HepG2 (cell line): ENCODE measurements around the gene MAT2A. TPM values are rescaled to one million over a fixed set of nuclear protein-coding genes. Genes with fewer than 3 reads are reported as not detected.

ENCODE experiments used
- CHD2 ChIP-seq: IDR thresholded peaks from 2 replicates; pipeline ENCODE4 v1.6.1; 2011; ENCODE audit warnings: low read depth, low read length, improper control_type of control experiment
- GFI1 ChIP-seq: sonication (generic); formaldehyde crosslinking; IDR thresholded peaks from 2 replicates; pipeline ENCODE4 v1.5.0; 2020; ENCODE audit warnings: missing genetic modification reagents, mild to moderate bottlenecking, borderline replicate concordance
- RARA ChIP-seq: IDR thresholded peaks from 2 replicates; pipeline ENCODE4 v1.6.1; 2016; ENCODE audit warnings: missing genetic modification reagents, missing compliant biosample characterization
- SALL1 ChIP-seq: sonication (generic); formaldehyde crosslinking; IDR thresholded peaks from 2 replicates; pipeline ENCODE4 v1.8.0; 2022; ENCODE audit warnings: mild to moderate bottlenecking, missing genetic modification reagents
- SAP130 ChIP-seq: IDR thresholded peaks from 2 replicates; pipeline ENCODE4 v1.6.1; 2016; ENCODE audit warnings: low read depth
- SOX6 ChIP-seq, 2 experiments: fragments of 450-650 bp in 1 of 2; sonication (generic) in 1 of 2; formaldehyde crosslinking in 1 of 2; IDR thresholded peaks; 2 replicates each; pipeline versions ENCODE4 v1.4.0 to v1.6.1; 2017 to 2020; ENCODE audit warnings: antibody characterized with exemption in 1 of 2, mild to moderate bottlenecking in 1 of 2, missing genetic modification reagents in 1 of 2
- SP4 ChIP-seq: sonication (generic); formaldehyde crosslinking; IDR thresholded peaks from 2 replicates; pipeline ENCODE4 v1.8.1; 2023; ENCODE audit warnings: mild to moderate bottlenecking, missing genetic modification reagents
- SSRP1 ChIP-seq: IDR thresholded peaks from 2 replicates; pipeline ENCODE4 v1.6.1; 2016; ENCODE audit warnings: control low read depth
- TCF7 ChIP-seq: sonication (generic); IDR thresholded peaks from 2 replicates; pipeline ENCODE4 v1.6.1; 2016; ENCODE audit warnings: antibody characterized with exemption, low read depth
- ZBTB33 ChIP-seq: sonication (generic); formaldehyde crosslinking; IDR thresholded peaks from 2 replicates; pipeline ENCODE4 v1.4.0; 2020; ENCODE audit warnings: missing genetic modification reagents
- ZNF143 ChIP-seq: sonication (generic); formaldehyde crosslinking; IDR thresholded peaks from 2 replicates; pipeline ENCODE4 v1.4.0; 2020; ENCODE audit warnings: missing genetic modification reagents
- ZNF224 ChIP-seq: sonication (generic); formaldehyde crosslinking; IDR thresholded peaks from 2 replicates; pipeline ENCODE4 v1.5.0; 2020; ENCODE audit warnings: mild to moderate bottlenecking, missing genetic modification reagents
- ZNF24 ChIP-seq: fragments of 450-650 bp; IDR thresholded peaks from 2 replicates; pipeline ENCODE4 v1.6.1; 2017; ENCODE audit warnings: antibody characterized with exemption, mild to moderate bottlenecking
- ZNF281 ChIP-seq: sonication (generic); formaldehyde crosslinking; IDR thresholded peaks from 2 replicates; pipeline ENCODE4 v1.4.0; 2020; ENCODE audit warnings: missing genetic modification reagents, borderline replicate concordance
- ZNF605 ChIP-seq: sonication (generic); formaldehyde crosslinking; IDR thresholded peaks from 2 replicates; pipeline ENCODE4 v1.8.0; 2022; ENCODE audit warnings: mild to moderate bottlenecking, missing genetic modification reagents
- ZNF609 ChIP-seq: sonication (generic); formaldehyde crosslinking; IDR thresholded peaks from 2 replicates; pipeline ENCODE4 v1.4.0; 2020; ENCODE audit warnings: mild to moderate bottlenecking, missing genetic modification reagents, borderline replicate concordance
- ZNF720 ChIP-seq: sonication (generic); formaldehyde crosslinking; IDR thresholded peaks from 2 replicates; pipeline ENCODE4 v1.4.0; 2020; ENCODE audit warnings: missing genetic modification reagents
- ZNF740 ChIP-seq: sonication (generic); formaldehyde crosslinking; IDR thresholded peaks from 2 replicates; pipeline ENCODE4 v1.4.0; 2020; ENCODE audit warnings: missing genetic modification reagents
- ZNF780A ChIP-seq: sonication (generic); formaldehyde crosslinking; IDR thresholded peaks from 2 replicates; pipeline ENCODE4 v1.8.0; 2022; ENCODE audit warnings: mild to moderate bottlenecking, missing genetic modification reagents, moderate library complexity
- ZNF83 ChIP-seq: sonication (generic); formaldehyde crosslinking; IDR thresholded peaks from 2 replicates; pipeline ENCODE4 v1.4.0; 2020; ENCODE audit warnings: missing genetic modification reagents, mild to moderate bottlenecking, borderline replicate concordance
- polyA plus RNA-seq, 8 experiments: library from polyadenylated mRNA; depleted of rRNA in 3 of 8; stranded (reverse) in 7 of 8; unstranded in 1 of 8; fragments of >200 nt; fragmentation: Illumina TruSeq in 4 of 8; extraction: Trizol in 4 of 8; gene quantifications; 2 replicates each; pipeline versions ENCODE4 v1.2.1 to v1.2.3, GENCODE V29; 2011 to 2016; ENCODE audit warnings: low read depth in 4 of 8, missing spikeins in 1 of 8, mixed read lengths in 1 of 8; ENCODE audit not compliant: insufficient read depth in 1 of 8
- total RNA-seq, 5 experiments: library from RNA; depleted of rRNA; stranded (reverse); fragments of >200 nt; fragmentation: Illumina TruSeq; extraction: Trizol; gene quantifications; 2 replicates each; pipeline ENCODE4 v1.2.3, GENCODE V29; 2016; ENCODE audit warnings: low read depth in 1 of 5

MAT2A gene
- total and polyA plus RNA-seq, 2 of the 13 experiments (the other 11 are each of a cell fraction or from before 2014, with no cell fraction given), result 155 to 331 TPM

GRCh38 chr2:85583667-85584353 is 44.8 kb downstream of the MAT2A start (continued):
- TF ChIP-seq ZNF143, result peak; percentile 52; the same call in 1 of the 2 replicates
- no peak for TF ChIP-seq ZNF83 (CRISPR knock-in tag)
- no peak for TF ChIP-seq SALL1 (CRISPR knock-in tag)
- TF ChIP-seq CHD2, result 0 out of 2 replicates have a peak, but pooled peaks have one; percentile 17
- TF ChIP-seq TCF7, result no peak
- TF ChIP-seq SAP130 (CRISPR knock-in tag), result peak; percentile 76
- 0 out of 2 replicates have a peak, but pooled peaks have one; percentile 41 for TF ChIP-seq ZNF740 (CRISPR knock-in tag)
- peak; percentile 43; the same call in 1 of the 2 replicates for TF ChIP-seq ZNF609 (CRISPR knock-in tag)
- peak; percentile 50; the same call in 1 of the 2 replicates for TF ChIP-seq SSRP1 (CRISPR knock-in tag)
- TF ChIP-seq ZNF24, result peak; percentile 78
- TF ChIP-seq GFI1 (CRISPR knock-in tag), result no peak
- no peak for TF ChIP-seq SOX6 (IDR thresholded peaks at IDR 0.05)
- TF ChIP-seq SOX6 (CRISPR knock-in tag; IDR thresholded peaks at IDR 0.05), result peak; percentile 29; the same call in 1 of the 2 replicates
- no peak for TF ChIP-seq ZNF281 (CRISPR knock-in tag)
- TF ChIP-seq SP4 (CRISPR knock-in tag), result 0 out of 2 replicates have a peak, but pooled peaks have one; percentile 31
- TF ChIP-seq ZNF224 (CRISPR knock-in tag), result no peak
- no peak for TF ChIP-seq ZNF720
- 0 out of 2 replicates have a peak, but pooled peaks have one; percentile 8 for TF ChIP-seq RARA (CRISPR knock-in tag)
- no peak for TF ChIP-seq ZNF605 (CRISPR knock-in tag)
- no peak for TF ChIP-seq ZNF780A
- TF ChIP-seq ZBTB33, result peak; percentile 80
